Left ventricle myocardium inferior (tissue), 1 donor: ENCODE results near the gene ASAH2. TPM values are rescaled to one million over a fixed set of nuclear protein-coding genes. Genes with fewer than 3 reads are reported as not detected.

ENCODE experiments used
- DNase-seq: peaks from one replicate; pipeline ENCODE4 v3.0.0-alpha.2; 2020
- H3K27ac ChIP-seq: fragments of 200-600 bp; replicated peaks from 2 replicates; pipeline ENCODE4 v1.8.0; 2021
- H3K27me3 ChIP-seq: fragments of 200-600 bp; 2 replicates; pipeline ENCODE4 v1.8.0; 2021; ENCODE audit warnings: low read depth
- H3K36me3 ChIP-seq: fragments of 200-600 bp; 2 replicates; pipeline ENCODE4 v1.8.0; 2021
- H3K4me1 ChIP-seq: fragments of 200-600 bp; 2 replicates; pipeline ENCODE4 v1.8.0; 2021
- H3K4me3 ChIP-seq: fragments of 200-600 bp; 2 replicates; pipeline ENCODE4 v1.8.0; 2021; ENCODE audit warnings: mild to moderate bottlenecking, moderate library complexity
- H3K9me3 ChIP-seq: fragments of 200-600 bp; replicated peaks from 2 replicates; pipeline ENCODE4 v1.8.0; 2021
- intact Hi-C: fragments of 100-400 bp; cut with micrococcal nuclease; formaldehyde crosslinking; loops from one replicate; pipeline ENCODE4 v1.11.0; 2022
- long read RNA-seq: library from polyadenylated mRNA; unstranded; transcript quantifications from one replicate; pipeline ENCODE4 v2.0.0, GENCODE V29; 2021
- total RNA-seq: library from RNA; stranded (reverse); fragmentation: NEBNext Ultra II Directional; extraction: Animal tissue kit (Norgen Biotek cat#: 25700); gene quantifications from one replicate; pipeline ENCODE4 v1.2.1, GENCODE V29; 2021
- TF ChIP-seq, protein P1 (sequence below): fragments of 200-600 bp; IDR thresholded peaks from 2 replicates; pipeline ENCODE4 v1.8.0; 2021; ENCODE audit warnings: antibody characterized with exemption, mild to moderate bottlenecking, borderline replicate concordance
- donor health status: DM: no; HTN: yes; CAD: no; lungs with severe emphysema.

The ASAH2 gene
- not detected for total RNA-seq
- long read RNA-seq: 0 reads

DNA sequence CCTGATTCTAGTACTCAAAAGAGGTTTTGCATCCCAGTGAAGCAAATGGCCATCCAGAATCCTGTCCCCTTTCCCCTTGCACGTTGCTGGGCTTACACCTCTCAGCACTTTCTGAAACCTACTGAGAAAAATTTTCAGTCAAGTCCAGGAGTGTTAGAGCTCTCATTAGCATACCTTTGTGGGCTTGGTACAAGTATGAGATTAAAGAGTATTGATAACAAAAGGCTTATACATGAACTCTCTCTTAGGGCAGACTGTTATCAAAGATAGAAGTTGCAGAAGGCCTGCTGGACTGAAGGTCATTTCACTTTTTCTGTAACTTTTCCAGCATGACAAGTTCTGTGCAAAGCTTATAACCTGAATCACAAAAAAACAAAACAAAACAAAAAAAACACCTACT lies at the start of gene ASAH2:
TSS of gene ASAH2 (minus strand) at position 123 of the 400 bp plus-strand sequence. CDS start 2,906 bp downstream, outside the sequence.
- no peak for DNase-seq
- Histone ChIP-seq H3K27me3 (peaks cover 30% of the 10 kb centered on the region), H3K4me3 (no peak within 1 kb of the TSS), H3K9me3 (no peaks in the 10 kb centered on the region), H3K36me3 (no peaks in the 10 kb centered on the region), H3K4me1 (no peaks in the 10 kb centered on the region), H3K27ac (no peak within 1 kb of the TSS)
- intact Hi-C loops: no loop called here
- TF ChIP-seq, protein P1, sequence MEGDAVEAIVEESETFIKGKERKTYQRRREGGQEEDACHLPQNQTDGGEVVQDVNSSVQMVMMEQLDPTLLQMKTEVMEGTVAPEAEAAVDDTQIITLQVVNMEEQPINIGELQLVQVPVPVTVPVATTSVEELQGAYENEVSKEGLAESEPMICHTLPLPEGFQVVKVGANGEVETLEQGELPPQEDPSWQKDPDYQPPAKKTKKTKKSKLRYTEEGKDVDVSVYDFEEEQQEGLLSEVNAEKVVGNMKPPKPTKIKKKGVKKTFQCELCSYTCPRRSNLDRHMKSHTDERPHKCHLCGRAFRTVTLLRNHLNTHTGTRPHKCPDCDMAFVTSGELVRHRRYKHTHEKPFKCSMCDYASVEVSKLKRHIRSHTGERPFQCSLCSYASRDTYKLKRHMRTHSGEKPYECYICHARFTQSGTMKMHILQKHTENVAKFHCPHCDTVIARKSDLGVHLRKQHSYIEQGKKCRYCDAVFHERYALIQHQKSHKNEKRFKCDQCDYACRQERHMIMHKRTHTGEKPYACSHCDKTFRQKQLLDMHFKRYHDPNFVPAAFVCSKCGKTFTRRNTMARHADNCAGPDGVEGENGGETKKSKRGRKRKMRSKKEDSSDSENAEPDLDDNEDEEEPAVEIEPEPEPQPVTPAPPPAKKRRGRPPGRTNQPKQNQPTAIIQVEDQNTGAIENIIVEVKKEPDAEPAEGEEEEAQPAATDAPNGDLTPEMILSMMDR: no peak

DNA sequence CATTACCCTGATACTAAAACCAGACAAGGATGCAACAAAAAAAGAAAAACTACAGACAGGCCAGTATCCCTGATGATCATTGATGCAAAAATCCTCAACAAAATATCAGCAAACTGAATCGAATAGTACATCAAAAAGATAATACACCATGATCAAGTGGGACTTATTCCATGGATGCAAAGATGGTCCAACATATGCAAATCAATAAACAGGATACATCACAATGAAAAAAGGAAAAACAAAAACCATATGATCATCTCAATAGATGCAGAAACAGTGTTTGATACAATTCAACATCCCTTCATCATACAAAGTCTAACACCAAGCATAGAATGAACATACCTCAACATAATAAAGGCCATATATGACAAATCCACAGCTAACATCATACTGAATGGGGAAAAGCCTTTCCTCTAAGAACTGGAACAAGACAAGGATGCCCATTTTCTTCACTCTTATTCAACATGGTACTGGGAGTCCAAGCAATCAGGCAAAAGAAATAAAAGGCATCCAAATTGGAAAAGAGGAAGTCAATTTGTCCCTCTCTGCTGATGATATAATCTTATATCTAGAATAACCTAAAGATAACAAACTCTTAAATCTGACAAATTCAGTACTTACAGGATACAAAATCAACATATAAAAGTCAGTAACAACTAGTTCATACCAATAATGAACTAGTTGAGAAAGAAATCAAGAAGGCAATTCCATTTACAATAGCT lies 48.8 kb upstream of the ASAH2 start:
- H3K27ac ChIP-seq: no peak overlapping the region
- no peak for DNase-seq
- H3K4me1 ChIP-seq: no peaks in the 10 kb centered on the region
- no peaks in the 10 kb centered on the region for H3K36me3 ChIP-seq
- intact Hi-C loops: loop anchor here (10.0 kb wide), 1 partner anchor 325 kb away; the partner anchor contains the start of gene SGMS1
- no peaks in the 10 kb centered on the region for H3K27me3 ChIP-seq
- peaks cover 19% of the 10 kb centered on the region for H3K9me3 ChIP-seq
- TF ChIP-seq, protein P1: no peak
- H3K4me3 ChIP-seq: no peak overlapping the region

DNA sequence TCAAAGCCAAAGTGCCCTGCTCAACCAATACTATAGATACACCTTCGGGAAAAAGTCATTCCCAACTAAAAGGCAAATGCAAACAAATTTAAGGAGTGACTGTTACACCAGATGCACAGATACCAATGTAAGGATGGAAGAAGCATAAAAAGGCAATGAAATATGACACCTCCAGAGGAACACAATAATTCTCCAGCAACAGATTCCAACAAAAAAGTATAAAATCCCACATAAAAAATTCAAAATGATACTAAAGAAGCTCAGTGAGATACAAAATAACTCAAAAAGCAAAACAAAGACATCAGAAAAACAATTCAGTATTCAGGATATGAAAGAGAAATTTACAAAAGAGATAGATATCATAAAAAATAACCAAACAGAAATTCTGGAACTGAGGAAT lies 44.1 kb upstream of the ASAH2 start:
- intact Hi-C loops: no loop called here
- no peak overlapping the region for H3K4me3 ChIP-seq
- no peaks in the 10 kb centered on the region for H3K27me3 ChIP-seq
- TF ChIP-seq, protein P1: no peak
- H3K4me1 ChIP-seq: no peaks in the 10 kb centered on the region
- peaks cover 17% of the 10 kb centered on the region for H3K9me3 ChIP-seq
- H3K27ac ChIP-seq: no peak overlapping the region
- DNase-seq: no peak
- no peaks in the 10 kb centered on the region for H3K36me3 ChIP-seq

DNA sequence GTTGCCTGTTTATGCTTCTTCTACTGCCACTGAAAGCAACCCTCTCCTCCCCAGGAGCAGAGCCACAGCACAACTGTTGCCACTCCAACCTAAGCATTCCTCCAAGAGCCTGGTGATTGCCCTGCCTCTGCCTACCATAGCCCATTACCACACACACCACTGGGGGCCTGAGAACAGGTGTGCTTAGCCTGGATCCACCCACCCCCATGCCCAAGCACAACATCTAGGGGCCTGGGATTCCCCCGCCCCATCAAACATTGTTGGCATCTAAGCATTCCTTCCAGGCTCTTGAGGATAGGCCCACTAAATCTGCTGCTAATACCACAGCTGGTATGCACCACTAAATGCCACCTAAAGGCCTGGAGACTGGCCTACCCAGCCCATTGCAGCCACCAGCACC lies 43.3 kb upstream of the ASAH2 start:
- no peaks in the 10 kb centered on the region for H3K4me1 ChIP-seq

DNA sequence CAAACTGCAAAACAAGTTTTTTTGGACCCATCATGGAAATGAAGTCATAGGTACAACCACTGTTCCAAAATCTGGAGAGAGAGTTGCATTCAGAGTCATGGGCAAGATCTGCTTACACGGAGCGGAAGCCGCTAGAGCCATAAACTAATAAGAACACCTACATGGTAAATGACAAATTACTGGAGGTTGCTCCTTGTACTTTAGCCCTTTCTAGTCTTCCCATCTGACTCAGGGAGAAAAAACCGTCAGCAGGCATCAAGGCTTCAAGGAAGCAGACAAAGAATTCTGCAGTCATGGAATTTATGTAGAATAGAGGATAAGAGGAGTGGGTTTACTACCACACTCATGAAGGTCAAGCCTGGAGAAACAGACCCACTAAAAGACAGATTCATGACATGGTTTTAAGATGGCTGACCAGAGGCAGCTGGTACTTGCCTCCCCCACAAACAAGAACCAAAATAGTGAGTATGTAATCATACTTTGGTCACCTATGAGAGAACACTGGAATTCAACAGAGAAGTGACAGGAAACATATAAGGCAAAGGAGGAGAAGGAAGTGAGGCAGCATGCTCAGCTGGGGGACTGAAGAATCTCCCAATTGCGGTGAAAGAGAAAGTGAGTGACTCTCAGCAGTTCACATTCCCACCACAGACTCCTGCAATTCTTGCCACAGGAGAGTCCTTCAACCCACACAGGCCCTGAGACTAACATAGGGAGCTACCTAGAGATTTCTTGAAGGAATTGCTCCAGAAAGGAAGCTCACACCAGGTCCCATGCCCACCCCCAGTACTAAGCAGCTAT lies 42.4 kb upstream of the ASAH2 start:
- Histone ChIP-seq H3K27ac (no peak overlapping the region), H3K4me3 (no peak overlapping the region), H3K27me3 (no peaks in the 10 kb centered on the region), H3K36me3 (no peaks in the 10 kb centered on the region), H3K4me1 (no peaks in the 10 kb centered on the region), H3K9me3 (peaks cover 11% of the 10 kb centered on the region)
- intact Hi-C loops: no loop called here
- TF ChIP-seq, protein P1: no peak
- no peak for DNase-seq

More for the DNA sequence above, 43.3 kb upstream of the ASAH2 start:
- intact Hi-C loops: no loop called here
- Histone ChIP-seq H3K27me3 (no peaks in the 10 kb centered on the region), H3K27ac (no peak overlapping the region), H3K4me3 (no peak overlapping the region), H3K9me3 (peaks cover 11% of the 10 kb centered on the region), H3K36me3 (no peaks in the 10 kb centered on the region)
- no peak for DNase-seq
- TF ChIP-seq, protein P1: no peak
